Activated CD8-positive, alpha-beta memory T cell treated with anti-CD3 and anti-CD28 coated beads, Interleukin-2, amount 50 U/mL, for 24 hours (primary cell): ENCODE results near the gene DRD2.

ENCODE experiments used
- DNase-seq: peaks from one replicate; pipeline ENCODE4 v3.0.0-alpha.2; 2020; ENCODE audit errors: extremely low read depth

The DRD2 gene

DNA sequence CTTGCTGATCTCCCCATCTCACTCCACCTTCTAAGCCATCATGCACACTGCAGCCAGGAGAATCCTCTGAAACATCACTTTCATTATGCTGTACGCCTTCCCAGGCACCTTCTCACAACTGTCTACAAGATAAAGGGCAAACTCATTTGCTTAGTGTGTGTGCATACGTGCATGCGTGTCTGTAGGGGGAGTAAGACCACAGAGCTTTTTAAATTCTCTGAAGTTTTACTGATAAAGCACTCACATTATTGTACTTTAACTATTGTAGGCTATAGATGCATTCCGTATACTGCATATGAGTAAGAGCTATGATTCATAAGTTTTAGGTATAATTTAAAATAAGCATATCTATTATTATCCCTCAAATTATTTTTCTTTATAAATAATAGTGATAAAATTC, 102.9 kb downstream of the DRD2 start:
- no peak for DNase-seq

GRCh38 chr11:113370634-113371033, 104.6 kb downstream of the DRD2 start:
- no peak for DNase-seq

DNA sequence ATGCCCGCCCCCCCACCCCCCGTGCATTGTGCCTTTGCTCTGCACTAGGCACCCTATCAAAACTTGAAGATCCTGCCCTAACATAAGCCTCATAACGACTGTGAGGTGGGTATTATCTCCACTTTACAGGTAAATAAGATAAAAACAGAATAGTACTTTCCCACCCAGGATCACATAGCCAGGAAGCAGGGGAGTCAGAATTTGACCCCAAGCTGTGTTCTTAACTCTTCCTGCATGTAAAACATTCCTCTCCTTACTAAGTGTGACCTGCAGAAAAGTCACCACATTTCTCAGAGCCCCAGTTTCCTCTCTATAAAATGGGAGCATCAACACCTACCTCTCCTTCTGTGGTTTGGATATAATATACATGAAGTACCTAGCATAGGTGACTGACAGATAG, 105.8 kb downstream of the DRD2 start:
- DNase-seq = no peak

DNA sequence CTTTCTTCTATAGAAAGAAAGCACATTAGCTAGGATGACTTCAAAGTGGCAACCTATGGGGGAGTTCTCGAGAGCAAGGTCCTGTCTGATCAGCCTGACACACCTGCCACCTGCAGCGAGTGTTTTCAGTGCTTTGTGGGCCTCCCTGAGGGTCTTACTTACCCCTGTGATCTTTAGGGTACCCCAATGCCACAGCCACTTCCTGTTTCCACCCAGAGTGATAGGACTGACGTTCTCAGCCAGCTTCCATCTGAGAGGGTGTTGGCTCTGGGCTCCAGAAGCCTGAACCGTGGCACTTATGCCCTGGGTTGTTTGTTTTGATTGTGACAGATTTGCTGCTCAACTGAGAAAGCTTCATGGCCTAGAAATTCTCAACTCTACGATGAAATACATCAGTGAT, 109.3 kb downstream of the DRD2 start:
- DNase-seq = no peak

DNA sequence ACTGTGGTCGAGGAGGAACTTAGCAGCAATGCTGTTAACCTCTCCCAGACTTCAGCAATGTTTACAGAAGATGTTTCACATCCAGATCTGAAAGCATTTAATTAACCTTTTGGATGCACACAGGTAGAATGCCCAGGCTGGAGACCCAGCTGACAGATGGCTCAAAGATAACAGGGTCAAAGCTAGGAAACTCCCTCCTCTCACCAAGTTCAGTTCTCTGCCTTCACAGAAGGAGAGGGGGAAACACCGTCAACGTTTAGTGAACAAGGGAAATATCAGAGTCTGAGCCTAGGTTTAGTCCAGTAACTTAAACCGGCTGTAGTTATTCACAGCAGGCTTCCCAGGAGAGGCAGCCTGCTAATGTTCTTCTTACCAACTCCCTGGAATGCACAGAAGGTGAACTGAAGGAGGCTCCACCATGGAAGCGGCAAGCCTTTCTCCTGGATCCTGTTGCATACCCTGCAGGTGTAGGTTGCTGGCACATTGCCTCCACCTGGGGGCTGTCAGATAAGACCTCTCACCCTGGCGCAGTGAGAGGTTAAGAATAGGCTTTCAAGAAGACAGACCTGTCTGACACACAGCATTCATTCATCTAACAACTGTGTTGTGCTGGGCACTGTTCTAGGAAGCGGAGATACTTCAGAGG, 111.1 kb downstream of the DRD2 start:
- DNase-seq = no peak

- no peak for DNase-seq
Measured at GRCh38 chr11:113363406-113363805, 111.8 kb downstream of the DRD2 start.
